OCI-LY1 (cell line): ENCODE data around the gene GNG7.

Experiments
- H2AFZ ChIP-seq: fragments of 200-600 bp; sonication (generic), shearing (Covaris generic); 2 replicates; pipeline ENCODE4 v1.6.0; 2014; ENCODE audit warnings: antibody characterized with exemption, mild to moderate bottlenecking, low read length
- H3F3A ChIP-seq: fragments of 200-600 bp; sonication (generic), shearing (Covaris generic); 2 replicates; pipeline ENCODE4 v1.6.0; 2014; ENCODE audit warnings: mild to moderate bottlenecking, antibody characterized with exemption, low read length, moderate library complexity; ENCODE audit not compliant: insufficient read depth
- H3K27ac ChIP-seq: fragments of 200-600 bp; sonication (generic); 2 replicates; pipeline ENCODE4 v1.5.1; 2014; ENCODE audit warnings: low read length, mixed run types, mild to moderate bottlenecking, low read depth; ENCODE audit not compliant: poor library complexity, severe bottlenecking
- H3K27me3 ChIP-seq: fragments of 200-600 bp; sonication (generic); 2 replicates; pipeline ENCODE4 v1.6.0; 2014; ENCODE audit warnings: antibody characterized with exemption, mild to moderate bottlenecking, low read length, moderate library complexity; ENCODE audit not compliant: insufficient read depth
- H3K36me3 ChIP-seq: fragments of 200-600 bp; sonication (generic); 2 replicates; pipeline ENCODE4 v1.6.1; 2014; ENCODE audit warnings: mild to moderate bottlenecking, antibody characterized with exemption, low read length, moderate library complexity, mixed read lengths; ENCODE audit not compliant: insufficient read depth
- H3K4me1 ChIP-seq: fragments of 200-600 bp; sonication (generic); 2 replicates; pipeline ENCODE4 v1.5.1; 2014; ENCODE audit warnings: mild to moderate bottlenecking, low read length, moderate library complexity; ENCODE audit not compliant: insufficient read depth, severe bottlenecking
- H3K4me2 ChIP-seq: fragments of 200-600 bp; sonication (generic), shearing (Covaris generic); 2 replicates; pipeline ENCODE4 v1.6.1; 2014; ENCODE audit warnings: low read length
- H3K4me3 ChIP-seq: fragments of 200-600 bp; sonication (generic); 2 replicates; pipeline ENCODE4 v1.5.1; 2014; ENCODE audit warnings: low read length, low read depth, mild to moderate bottlenecking, mixed read lengths; ENCODE audit not compliant: poor library complexity, severe bottlenecking
- H3K79me2 ChIP-seq: fragments of 200-600 bp; shearing (Covaris generic); 2 replicates; pipeline ENCODE4 v1.6.1; 2016; ENCODE audit warnings: mixed run types, low read length, mixed read lengths; ENCODE audit not compliant: insufficient read depth
- H3K9ac ChIP-seq: fragments of 200-600 bp; sonication (generic), shearing (Covaris generic); 2 replicates; pipeline ENCODE4 v1.6.1; 2014; ENCODE audit warnings: mild to moderate bottlenecking, low read length, mixed read lengths
- H3K9me2 ChIP-seq: fragments of 200-600 bp; sonication (generic), shearing (Covaris generic); 2 replicates; pipeline ENCODE4 v1.6.1; 2014; ENCODE audit warnings: low read depth, mild to moderate bottlenecking, low read length, mixed read lengths
- H3K9me3 ChIP-seq: fragments of 200-600 bp; shearing (Covaris generic); 2 replicates; pipeline ENCODE4 v1.6.1; 2014; ENCODE audit warnings: low read length, mixed read lengths
- H4K20me1 ChIP-seq: fragments of 200-600 bp; sonication (generic), shearing (Covaris generic); 2 replicates; pipeline ENCODE4 v1.6.0; 2016; ENCODE audit warnings: mild to moderate bottlenecking, low read length; ENCODE audit not compliant: insufficient read depth
- EZH2 ChIP-seq: fragments of 200-600 bp; sonication (generic), shearing (Covaris generic); IDR thresholded peaks from 2 replicates; pipeline ENCODE4 v1.8.0; 2017; ENCODE audit warnings: borderline replicate concordance, mixed run types, mild to moderate bottlenecking, antibody characterized with exemption, low read length, moderate library complexity, mixed read lengths
- TF ChIP-seq, protein P1 (sequence below): fragments of 200-600 bp; sonication (generic), shearing (Covaris generic); IDR thresholded peaks from 2 replicates; pipeline ENCODE4 v1.5.1; 2017; ENCODE audit warnings: mild to moderate bottlenecking, antibody characterized with exemption, low read length, moderate library complexity, mixed read lengths

GNG7 gene

DNA sequence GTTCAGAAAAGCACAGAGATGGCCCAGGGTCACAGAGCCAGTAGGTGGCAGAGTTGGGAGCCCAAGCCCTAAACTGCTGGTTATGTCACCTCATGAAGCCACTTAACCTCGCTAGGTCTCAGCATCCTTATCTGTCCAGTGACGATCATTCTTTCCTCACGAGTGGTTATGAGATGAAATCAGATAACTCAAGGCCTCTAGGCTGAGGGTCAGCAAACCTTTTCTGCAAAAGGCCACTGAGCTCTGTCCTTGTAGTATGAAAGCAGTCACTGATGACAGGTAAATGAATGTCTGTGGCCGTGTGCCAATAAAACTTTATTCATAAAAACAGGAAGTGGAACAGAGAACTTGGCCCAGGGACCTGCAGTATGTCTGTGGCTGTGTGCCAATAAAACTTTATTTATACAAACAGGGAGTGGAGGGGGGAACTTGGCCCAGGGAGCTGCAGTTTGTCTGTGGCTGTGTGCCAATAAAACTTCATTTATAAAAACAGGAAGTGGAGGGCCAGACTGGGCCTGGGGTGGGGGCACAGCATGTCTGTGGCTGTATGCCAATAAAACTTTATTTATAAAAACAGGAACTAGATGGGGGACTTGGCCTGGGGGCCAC, 71.2 kb downstream of the GNG7 start:
- H3K9me3 ChIP-seq, result no peaks in the 10 kb centered on the region
- no peaks in the 10 kb centered on the region for H4K20me1 ChIP-seq
- peaks cover 5% of the 10 kb centered on the region; the same call in 1 of the 2 replicates for H3K36me3 ChIP-seq
- no peak overlapping the region for H3K4me3 ChIP-seq
- no peaks in the 10 kb centered on the region for H3K79me2 ChIP-seq
- H3K4me2 ChIP-seq, result 0 out of 2 replicates have a peak overlapping the region, but pooled peaks have one; percentile 3
- H3K9ac ChIP-seq, result no peak overlapping the region
- peaks cover 54% of the 10 kb centered on the region for H3K4me1 ChIP-seq
- no peaks in the 10 kb centered on the region for H3K9me2 ChIP-seq
- peak overlapping the region; percentile 66 for H3K27ac ChIP-seq
- H3F3A ChIP-seq, result 0 out of 2 replicates have a peak, but pooled peaks cover 3% of the 10 kb centered on the region
- H3K27me3 ChIP-seq, result no peaks in the 10 kb centered on the region
- TF ChIP-seq EZH2, result no peak
- TF ChIP-seq, protein P1, sequence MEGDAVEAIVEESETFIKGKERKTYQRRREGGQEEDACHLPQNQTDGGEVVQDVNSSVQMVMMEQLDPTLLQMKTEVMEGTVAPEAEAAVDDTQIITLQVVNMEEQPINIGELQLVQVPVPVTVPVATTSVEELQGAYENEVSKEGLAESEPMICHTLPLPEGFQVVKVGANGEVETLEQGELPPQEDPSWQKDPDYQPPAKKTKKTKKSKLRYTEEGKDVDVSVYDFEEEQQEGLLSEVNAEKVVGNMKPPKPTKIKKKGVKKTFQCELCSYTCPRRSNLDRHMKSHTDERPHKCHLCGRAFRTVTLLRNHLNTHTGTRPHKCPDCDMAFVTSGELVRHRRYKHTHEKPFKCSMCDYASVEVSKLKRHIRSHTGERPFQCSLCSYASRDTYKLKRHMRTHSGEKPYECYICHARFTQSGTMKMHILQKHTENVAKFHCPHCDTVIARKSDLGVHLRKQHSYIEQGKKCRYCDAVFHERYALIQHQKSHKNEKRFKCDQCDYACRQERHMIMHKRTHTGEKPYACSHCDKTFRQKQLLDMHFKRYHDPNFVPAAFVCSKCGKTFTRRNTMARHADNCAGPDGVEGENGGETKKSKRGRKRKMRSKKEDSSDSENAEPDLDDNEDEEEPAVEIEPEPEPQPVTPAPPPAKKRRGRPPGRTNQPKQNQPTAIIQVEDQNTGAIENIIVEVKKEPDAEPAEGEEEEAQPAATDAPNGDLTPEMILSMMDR, result peak; percentile 45
- no peak overlapping the region for H2AFZ ChIP-seq

DNA sequence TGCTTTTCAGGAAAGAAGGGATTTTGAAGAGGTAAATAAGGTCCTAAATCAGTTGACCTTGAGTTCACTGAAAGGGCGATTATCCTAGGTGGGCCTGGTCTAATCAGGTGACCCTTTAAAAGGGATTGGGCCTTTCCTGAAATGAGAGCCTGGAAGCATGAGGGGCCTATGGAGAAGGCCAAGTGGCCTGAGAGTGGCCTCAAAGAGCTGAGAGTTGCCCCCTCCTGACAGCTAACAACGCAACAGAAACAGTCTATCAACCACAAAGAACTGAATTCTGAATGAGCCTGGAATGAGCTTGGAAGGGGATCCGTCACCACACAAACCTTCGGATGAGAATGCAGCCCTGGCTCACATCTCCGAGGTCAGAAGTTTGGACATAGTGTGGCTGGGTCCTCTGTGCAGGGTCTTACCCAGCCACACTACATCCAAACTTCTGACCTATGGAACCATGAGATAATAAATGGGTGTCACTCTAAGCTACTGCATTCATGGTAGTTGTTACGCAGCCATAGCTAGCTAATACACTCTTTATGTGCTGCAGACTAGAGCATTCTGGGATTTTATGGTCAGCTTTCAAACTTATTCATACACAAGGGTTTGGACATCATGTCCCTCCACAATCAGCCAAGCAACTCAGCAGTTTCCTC, 72.0 kb downstream of the GNG7 start:
- no peaks in the 10 kb centered on the region for H3K9me3 ChIP-seq
- H4K20me1 ChIP-seq, result no peaks in the 10 kb centered on the region
- H3F3A ChIP-seq, result 0 out of 2 replicates have a peak, but pooled peaks cover 3% of the 10 kb centered on the region
- peak overlapping the region; percentile 66 for H3K27ac ChIP-seq
- no peaks in the 10 kb centered on the region for H3K79me2 ChIP-seq
- no peak overlapping the region for H3K9ac ChIP-seq
- no peak overlapping the region for H2AFZ ChIP-seq
- H3K9me2 ChIP-seq, result no peaks in the 10 kb centered on the region
- H3K27me3 ChIP-seq, result no peaks in the 10 kb centered on the region
- H3K36me3 ChIP-seq, result peaks cover 5% of the 10 kb centered on the region; the same call in 1 of the 2 replicates
- peaks cover 61% of the 10 kb centered on the region for H3K4me1 ChIP-seq
- no peak overlapping the region for H3K4me3 ChIP-seq
- H3K4me2 ChIP-seq, result no peak overlapping the region
- no peak for TF ChIP-seq EZH2
- TF ChIP-seq, protein P1, result no peak

DNA sequence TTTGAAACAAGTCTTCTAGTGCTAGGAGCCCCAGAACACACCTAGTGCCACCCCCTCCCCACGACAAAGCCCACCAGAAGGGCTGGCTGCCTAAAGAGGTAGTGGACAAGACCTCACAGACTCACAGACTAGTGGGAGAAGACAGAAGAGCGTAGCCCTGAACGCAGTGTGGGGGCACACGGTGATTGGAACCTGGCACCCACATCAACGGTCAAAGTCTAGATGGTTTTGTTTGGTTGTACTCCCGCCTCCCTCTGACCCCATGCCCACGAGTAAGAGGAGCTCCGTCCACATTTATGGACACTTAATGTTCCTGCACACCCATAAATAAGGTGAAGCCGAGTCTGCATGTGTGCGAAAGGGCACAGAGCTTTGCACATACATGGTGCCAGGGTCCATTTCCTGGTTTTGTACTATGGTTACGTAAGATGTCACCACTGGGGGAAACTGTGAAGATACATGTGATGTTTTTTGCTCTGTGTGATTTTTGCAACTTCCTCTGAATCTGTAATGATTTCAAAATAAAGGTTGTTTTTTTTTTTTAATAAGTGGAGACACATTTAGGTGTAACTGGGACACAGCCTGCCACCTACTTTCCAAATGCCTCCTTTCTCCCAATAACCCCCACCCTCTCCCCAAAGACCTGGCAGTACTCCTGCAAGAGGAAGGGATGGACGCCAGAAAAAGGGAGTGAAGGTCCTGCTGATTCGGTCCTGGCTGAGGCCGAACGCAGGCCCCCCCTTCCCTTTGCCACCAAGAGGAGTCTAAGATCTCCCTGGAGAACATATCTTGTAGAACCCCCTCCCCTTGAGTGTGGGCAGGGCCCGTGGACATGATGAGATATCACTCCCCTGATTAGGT, 72.8 kb downstream of the GNG7 start:
- TF ChIP-seq, protein P1, result no peak
- no peak for TF ChIP-seq EZH2
- no peaks in the 10 kb centered on the region for H4K20me1 ChIP-seq
- H3K9me3 ChIP-seq, result no peaks in the 10 kb centered on the region
- no peak overlapping the region for H2AFZ ChIP-seq
- H3K79me2 ChIP-seq, result no peaks in the 10 kb centered on the region
- H3K9me2 ChIP-seq, result no peaks in the 10 kb centered on the region
- no peak overlapping the region for H3K4me2 ChIP-seq
- H3K27me3 ChIP-seq, result no peaks in the 10 kb centered on the region
- no peak overlapping the region for H3K9ac ChIP-seq
- H3K4me1 ChIP-seq, result peaks cover 65% of the 10 kb centered on the region
- peak overlapping the region; percentile 31 for H3K27ac ChIP-seq
- peaks cover 5% of the 10 kb centered on the region; the same call in 1 of the 2 replicates for H3K36me3 ChIP-seq
- no peak overlapping the region for H3K4me3 ChIP-seq
- 0 out of 2 replicates have a peak, but pooled peaks cover 3% of the 10 kb centered on the region for H3F3A ChIP-seq
